Measurements from ENCODE around the gene DTL.

- no peak for TF ChIP-seq CTCF (IDR thresholded peaks at IDR 0.05; ENCODE audit: insufficient read depth, low read depth, low read length)
- TF ChIP-seq EZH2 (IDR thresholded peaks at IDR 0.05; ENCODE audit: insufficient read depth, low read length) = no peak
Measured at GRCh38 chr1:212118167-212118871, 82.8 kb downstream of the DTL start.

Measured in astrocyte (in vitro differentiated cells and primary cell).